Left ventricle myocardium superior (tissue), 1 donor: Measurements from ENCODE around the gene TGFBR3. TPM values are rescaled to one million over a fixed set of nuclear protein-coding genes. Genes with fewer than 3 reads are reported as not detected.

ENCODE experiments used
- ATAC-seq: fragments of 200-7000 bp; cut with Tn5 transposase; one replicate; pipeline ENCODE4 v1.9.1; 2020; ENCODE audit warnings: mild to moderate bottlenecking, moderate library complexity
- DNase-seq: peaks from one replicate; pipeline ENCODE4 v3.0.0-alpha.2; 2020
- intact Hi-C: fragments of 100-400 bp; cut with micrococcal nuclease; formaldehyde crosslinking; loops from one replicate; pipeline ENCODE4 v1.11.0; 2022
- total RNA-seq: library from RNA; stranded (reverse); fragmentation: NEBNext Ultra II Directional; extraction: Animal tissue kit (Norgen Biotek cat#: 25700); gene quantifications from one replicate; pipeline ENCODE4 v1.2.1, GENCODE V29; 2021
- donor health status: DM: no; HTN: yes; CAD: no; lungs with severe emphysema.

Gene TGFBR3
- total RNA-seq, 1 donor from 2014 or later = 26.2 TPM

- DNase-seq (no peak), ATAC-seq (no peak)
- intact Hi-C loops = no loop called here
Measured at GRCh38 chr1:91754348-91754747, 131.6 kb downstream of the TGFBR3 start.

- intact Hi-C loops = no loop called here
- ATAC-seq (no peak), DNase-seq (no peak)
Measured at GRCh38 chr1:91753878-91754277, 132.1 kb downstream of the TGFBR3 start.

- intact Hi-C loops = no loop called here
- DNase-seq (no peak), ATAC-seq (no peak)
Measured at GRCh38 chr1:91752324-91752723, 133.6 kb downstream of the TGFBR3 start.

- intact Hi-C loops = no loop called here
- DNase-seq = peak; percentile 53
- ATAC-seq = peak; percentile 88
Measured at GRCh38 chr1:91751275-91751674, 134.7 kb downstream of the TGFBR3 start.

- intact Hi-C loops = no loop called here
- ATAC-seq (peak; percentile 24), DNase-seq (no peak)
Measured at GRCh38 chr1:91750398-91750996, 135.5 kb downstream of the TGFBR3 start.

- intact Hi-C loops = no loop called here
Measured at GRCh38 chr1:91749788-91750231, 136.1 kb downstream of the TGFBR3 start.

GRCh38 chr1:91747666-91748065 is 138.3 kb downstream of the TGFBR3 start:
- DNase-seq (no peak), ATAC-seq (no peak)
- intact Hi-C loops = no loop called here

More at GRCh38 chr1:91749788-91750231, 136.1 kb downstream of the TGFBR3 start:
- ATAC-seq (no peak), DNase-seq (no peak)

- DNase-seq (no peak), ATAC-seq (no peak)
- intact Hi-C loops = no loop called here
Measured at GRCh38 chr1:91746728-91747338, 139.1 kb downstream of the TGFBR3 start.

- intact Hi-C loops = no loop called here
- DNase-seq (no peak), ATAC-seq (no peak)
Measured at GRCh38 chr1:91745640-91746373, 140.1 kb downstream of the TGFBR3 start.

GRCh38 chr1:91744953-91745639 is 140.9 kb downstream of the TGFBR3 start:
- intact Hi-C loops = no loop called here
- peak; percentile 90 for ATAC-seq
- DNase-seq = peak; percentile 58

- intact Hi-C loops = no loop called here
- DNase-seq = peak; percentile 47
- peak; percentile 45 for ATAC-seq
Measured at GRCh38 chr1:91742848-91743292, 143.1 kb downstream of the TGFBR3 start.

- DNase-seq (no peak), ATAC-seq (no peak)
- intact Hi-C loops = no loop called here
Measured at GRCh38 chr1:91741906-91742305, 144.0 kb downstream of the TGFBR3 start.

- intact Hi-C loops = no loop called here
- no peak for DNase-seq
Measured at GRCh38 chr1:91741301-91741700, 144.7 kb downstream of the TGFBR3 start.

GRCh38 chr1:91737650-91738049 is 148.3 kb downstream of the TGFBR3 start:
- DNase-seq = no peak
- no peak for ATAC-seq
- intact Hi-C loops = no loop called here

More at GRCh38 chr1:91741301-91741700, 144.7 kb downstream of the TGFBR3 start:
- no peak for ATAC-seq

- peak; percentile 82 for ATAC-seq
- intact Hi-C loops = no loop called here
- peak; percentile 32 for DNase-seq
Measured at GRCh38 chr1:91736715-91737615, 149.0 kb downstream of the TGFBR3 start.

GRCh38 chr1:91736146-91736714 is 149.7 kb downstream of the TGFBR3 start:
- DNase-seq (no peak), ATAC-seq (peak; percentile 72)
- intact Hi-C loops = no loop called here

GRCh38 chr1:91735266-91735845 is 150.6 kb downstream of the TGFBR3 start:
- intact Hi-C loops = no loop called here
- DNase-seq = no peak
- no peak for ATAC-seq

- intact Hi-C loops = no loop called here
- ATAC-seq (no peak), DNase-seq (no peak)
Measured at GRCh38 chr1:91734761-91735160, 151.2 kb downstream of the TGFBR3 start.
